Measurements from ENCODE around the gene DMD.

- TF ChIP-seq CTCF (IDR thresholded peaks at IDR 0.05) (no peak), POLR2AphosphoS5 (IDR thresholded peaks at IDR 0.05) (no peak)
Observed at GRCh38 chrX:31471229-31471628, 1740.1 kb downstream of the DMD start.
